Cerebellar cortex (tissue), 1 donor: ENCODE measurements around the gene B3GALT6.

ENCODE experiments used
- DNase-seq: peaks from one replicate; pipeline ENCODE4 v3.0.0-alpha.2; 2015; ENCODE audit warnings: low spot score

The B3GALT6 gene

GRCh38 chr1:1202831-1203560, 29.0 kb upstream of the B3GALT6 start:
- DNase-seq, result no peak

- no peak for DNase-seq
Observed at GRCh38 chr1:1203561-1204424, 28.2 kb upstream of the B3GALT6 start.

- DNase-seq, result no peak
Observed at GRCh38 chr1:1204425-1204920, 27.6 kb upstream of the B3GALT6 start.

GRCh38 chr1:1204998-1205768, 26.9 kb upstream of the B3GALT6 start:
- DNase-seq, result no peak

- no peak for DNase-seq
Observed at GRCh38 chr1:1205769-1206375, 26.2 kb upstream of the B3GALT6 start.

- DNase-seq, result no peak
Observed at GRCh38 chr1:1206376-1206965, 25.6 kb upstream of the B3GALT6 start, which contains the start of gene TNFRSF18. Gene TNFRSF18 (minus strand): TSS chr1:1206592. CDS start chr1:1206571, 21 bp downstream.

GRCh38 chr1:1206966-1207531, 25.0 kb upstream of the B3GALT6 start:
- no peak for DNase-seq

- no peak for DNase-seq
Observed at GRCh38 chr1:1207571-1207892, 24.5 kb upstream of the B3GALT6 start.

- no peak for DNase-seq
Observed at GRCh38 chr1:1208713-1209433, 23.2 kb upstream of the B3GALT6 start.

- DNase-seq, result no peak
Observed at GRCh38 chr1:1210726-1211540, 21.1 kb upstream of the B3GALT6 start.

GRCh38 chr1:1211541-1212441, 20.2 kb upstream of the B3GALT6 start:
- no peak for DNase-seq

- DNase-seq, result no peak
Observed at GRCh38 chr1:1212780-1213344, 19.2 kb upstream of the B3GALT6 start.

- no peak for DNase-seq
Observed at GRCh38 chr1:1213345-1214265, 18.4 kb upstream of the B3GALT6 start, which contains the start of gene TNFRSF4. Gene TNFRSF4 (minus strand): TSS chr1:1214153. CDS start chr1:1214127, 26 bp downstream.

GRCh38 chr1:1215080-1215676, 16.9 kb upstream of the B3GALT6 start:
- DNase-seq, result no peak

GRCh38 chr1:1215881-1216605, 16.0 kb upstream of the B3GALT6 start:
- no peak for DNase-seq
